RCC 7860 (cell line): ENCODE results near the gene RBMS3.
"Not testable (repeated sequence)": the region's sequence is repeated elsewhere in the genome, so short reads cannot be mapped to it uniquely, and the experiment has no call there.

ENCODE experiments used
- DNase-seq: peaks from one replicate; pipeline ENCODE4 v3.0.0-alpha.2; 2015; ENCODE audit warnings: low spot score
- FAIRE-seq: peaks from 2 replicates; lab custom pipeline; 2012; peaks lifted over from hg19 to GRCh38; lab: Jason Lieb, UNC

Gene RBMS3

GRCh38 chr3:29310865-29311264, 30.0 kb downstream of the RBMS3 start:
- FAIRE-seq, result no peak
- DNase-seq, result no peak

GRCh38 chr3:29311795-29312194, 30.9 kb downstream of the RBMS3 start:
- DNase-seq, result no peak
- no peak for FAIRE-seq

- DNase-seq (no peak), FAIRE-seq (no peak)
These were observed 31.5 kb downstream of the RBMS3 start for GRCh38 chr3:29312395-29312794.

DNA sequence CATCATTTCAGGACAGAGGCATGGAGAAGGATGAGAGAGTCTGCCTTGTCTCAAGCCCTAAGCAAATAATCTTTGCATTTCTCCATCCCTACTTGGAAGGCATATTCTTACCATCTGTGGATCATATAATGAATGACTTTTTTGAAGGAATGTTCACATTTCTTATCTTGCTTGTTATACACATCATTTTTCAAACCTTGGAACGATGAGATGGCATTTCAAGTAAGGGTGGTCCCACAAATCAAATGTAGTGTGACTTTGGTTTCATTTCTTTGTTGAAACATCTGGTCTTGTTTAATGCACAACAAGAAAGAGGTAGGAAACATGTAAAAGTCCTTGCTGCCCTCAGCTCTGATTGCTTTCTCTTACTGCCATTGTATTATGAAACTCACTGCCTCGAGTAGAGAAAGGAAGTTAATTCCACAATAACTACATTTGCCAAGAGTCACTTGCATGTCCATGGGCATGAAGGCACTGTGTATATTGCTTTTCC, 32.1 kb downstream of the RBMS3 start:
- FAIRE-seq (no peak), DNase-seq (no peak)

GRCh38 chr3:29313981-29314726, 33.3 kb downstream of the RBMS3 start:
- FAIRE-seq (no peak), DNase-seq (no peak)

- no peak for DNase-seq
- FAIRE-seq, result no peak
These were observed 33.8 kb downstream of the RBMS3 start for GRCh38 chr3:29314727-29315088.

GRCh38 chr3:29317659-29318173, 36.8 kb downstream of the RBMS3 start:
- DNase-seq (no peak), FAIRE-seq (peak; percentile 54)

- no peak for FAIRE-seq
- DNase-seq, result peak; percentile 32
These were observed 37.4 kb downstream of the RBMS3 start for GRCh38 chr3:29318251-29318650.

DNA sequence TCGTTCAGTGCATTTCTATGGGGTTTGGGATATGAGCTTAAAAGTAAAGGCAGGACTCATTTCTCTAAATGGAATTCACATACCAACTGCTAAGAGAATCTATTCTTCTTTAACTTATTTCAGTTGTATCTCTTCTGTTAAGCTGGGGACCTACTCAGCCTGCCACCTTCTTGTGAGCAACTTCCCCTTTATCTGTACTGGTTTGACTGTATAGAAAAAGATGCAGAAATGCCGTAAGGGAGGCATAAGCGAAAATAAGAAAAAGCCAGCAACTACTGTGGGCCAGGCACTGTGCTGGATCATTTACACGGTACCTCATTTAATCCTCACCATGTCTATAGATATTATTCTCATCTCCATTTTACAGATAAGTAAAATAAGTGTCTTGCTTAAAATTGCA, 38.4 kb downstream of the RBMS3 start:
- FAIRE-seq (no peak), DNase-seq (no peak)

- no peak for FAIRE-seq
These were observed 38.9 kb downstream of the RBMS3 start for GRCh38 chr3:29319798-29320197.

GRCh38 chr3:29322586-29322985, 41.7 kb downstream of the RBMS3 start:
- FAIRE-seq (no peak), DNase-seq (no peak)

More at GRCh38 chr3:29319798-29320197, 38.9 kb downstream of the RBMS3 start:
- no peak for DNase-seq

DNA sequence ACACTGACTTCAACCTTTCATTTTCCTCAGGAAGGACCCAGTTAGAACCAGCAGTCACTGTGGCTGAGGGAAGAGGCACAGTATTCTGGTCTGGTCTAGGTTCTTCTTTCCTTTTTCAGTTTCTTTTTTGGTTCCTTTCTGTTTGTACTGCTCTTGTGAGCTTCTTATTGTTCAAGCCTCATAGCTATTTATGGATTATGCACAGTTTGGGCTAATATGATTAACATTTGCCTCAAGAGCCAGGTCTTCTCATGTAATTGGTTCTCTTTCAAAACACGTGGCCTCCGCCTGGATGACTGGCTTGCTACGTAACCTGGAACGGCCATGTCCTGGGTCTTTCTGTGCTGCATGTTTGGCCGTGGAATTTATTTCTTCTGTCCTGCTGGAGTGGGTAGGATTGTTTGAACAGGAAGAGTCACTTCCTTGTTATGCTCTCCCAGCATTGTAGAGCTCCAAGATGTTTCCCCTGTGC, 43.3 kb downstream of the RBMS3 start:
- DNase-seq, result peak; percentile 85
- peak; percentile 66 for FAIRE-seq

GRCh38 chr3:29326540-29326939, 45.7 kb downstream of the RBMS3 start:
- not testable (repeated sequence) for DNase-seq, FAIRE-seq

DNA sequence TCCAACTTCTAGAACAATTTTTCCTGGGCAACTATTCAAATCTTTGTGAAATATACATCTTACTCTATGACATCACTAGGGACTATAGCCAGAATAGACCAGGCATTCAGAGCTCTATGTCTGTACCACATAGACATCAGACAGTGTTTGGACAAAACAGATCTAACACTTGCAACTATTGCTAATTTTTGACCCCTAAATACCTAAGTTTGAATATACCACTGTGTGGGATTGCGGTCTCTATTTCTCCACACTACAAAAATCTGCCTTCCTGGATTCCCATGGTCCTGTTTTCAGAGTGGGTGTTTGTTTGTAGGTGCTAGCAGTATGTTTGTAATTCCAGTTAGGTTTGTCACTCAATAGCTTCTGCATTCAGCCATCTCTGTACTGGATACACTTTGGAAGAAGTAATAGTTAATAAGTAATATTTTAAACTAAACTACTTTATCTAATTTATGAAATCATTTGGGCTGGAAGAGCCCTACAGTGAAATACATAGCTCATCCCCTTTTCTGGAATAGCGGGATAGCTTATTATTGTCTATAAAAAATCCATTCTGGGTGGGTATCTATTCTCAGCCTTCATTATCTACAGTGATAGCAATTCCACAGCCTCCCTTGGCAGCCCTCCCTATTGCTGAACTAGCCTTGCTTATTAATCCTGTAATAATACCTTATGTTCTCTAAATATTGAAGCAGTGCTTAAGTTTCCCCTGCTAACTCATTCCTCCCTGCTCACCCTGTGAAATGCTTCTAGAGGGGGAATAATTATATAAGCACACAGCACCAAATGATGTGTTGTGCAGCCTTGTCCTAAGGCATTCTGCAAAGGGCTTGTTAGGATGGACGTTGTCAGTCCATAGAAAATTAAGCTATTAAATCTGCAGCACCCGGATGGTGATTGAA, 49.4 kb downstream of the RBMS3 start:
- DNase-seq, result no peak
- peak; percentile 32 for FAIRE-seq

- no peak for FAIRE-seq
- DNase-seq, result no peak
These were observed 50.2 kb downstream of the RBMS3 start for GRCh38 chr3:29331035-29331434.

DNA sequence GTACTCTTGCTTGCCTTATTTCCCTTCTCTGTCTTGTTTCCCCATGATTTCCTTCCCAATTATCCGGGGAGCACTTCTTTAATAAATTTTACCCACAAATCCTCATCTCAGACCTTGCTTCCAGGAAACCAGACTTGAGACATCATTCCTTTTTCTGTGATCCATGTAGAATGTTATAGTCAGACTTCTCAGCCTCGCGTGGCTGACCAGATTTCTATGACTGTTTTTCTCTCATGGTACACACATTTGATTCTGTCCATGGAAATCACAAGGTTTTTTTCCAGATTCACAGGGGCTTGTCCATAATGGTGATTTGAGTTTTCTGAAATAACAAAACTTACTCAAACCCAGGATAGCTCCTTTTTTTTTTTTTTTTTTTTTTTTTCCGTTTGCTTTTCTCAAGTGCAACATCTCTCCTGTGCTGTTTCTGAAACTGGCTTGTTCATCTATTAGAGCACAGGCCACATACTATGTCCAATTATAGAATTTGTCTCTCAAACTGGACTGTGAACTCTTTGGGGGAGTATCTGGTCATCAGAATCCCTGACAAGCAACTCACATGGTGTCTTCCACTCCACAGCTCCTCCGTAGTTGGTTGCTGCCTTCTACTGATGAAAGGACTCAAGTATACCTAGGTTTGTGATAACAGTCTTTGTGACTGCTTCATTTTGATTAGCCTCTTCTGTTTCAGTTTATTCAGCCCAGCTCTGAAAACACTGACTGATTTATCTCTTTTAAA, 50.8 kb downstream of the RBMS3 start:
- DNase-seq (no peak), FAIRE-seq (peak; percentile 35)

DNA sequence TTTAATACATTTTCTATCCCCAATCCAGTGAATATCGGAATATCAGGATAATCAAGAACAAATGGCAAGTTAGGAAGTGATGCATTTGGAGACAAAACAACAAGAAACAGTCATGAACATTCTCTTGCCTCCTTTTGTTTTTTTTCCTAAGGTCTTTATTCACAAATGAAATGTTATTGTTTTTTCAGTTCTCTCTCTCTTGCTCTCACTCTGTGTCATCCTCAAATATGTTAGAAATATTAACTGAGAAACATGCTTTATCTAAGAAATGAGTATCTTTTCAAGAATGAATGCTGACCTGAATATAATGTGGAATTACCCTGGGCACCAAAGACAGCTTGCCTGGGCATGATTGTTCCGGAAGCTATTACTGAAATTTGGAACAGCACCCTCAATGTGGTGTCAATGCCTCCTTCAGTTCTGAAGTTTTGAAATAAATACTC, 51.3 kb downstream of the RBMS3 start:
- FAIRE-seq, result no peak
- DNase-seq, result no peak

DNA sequence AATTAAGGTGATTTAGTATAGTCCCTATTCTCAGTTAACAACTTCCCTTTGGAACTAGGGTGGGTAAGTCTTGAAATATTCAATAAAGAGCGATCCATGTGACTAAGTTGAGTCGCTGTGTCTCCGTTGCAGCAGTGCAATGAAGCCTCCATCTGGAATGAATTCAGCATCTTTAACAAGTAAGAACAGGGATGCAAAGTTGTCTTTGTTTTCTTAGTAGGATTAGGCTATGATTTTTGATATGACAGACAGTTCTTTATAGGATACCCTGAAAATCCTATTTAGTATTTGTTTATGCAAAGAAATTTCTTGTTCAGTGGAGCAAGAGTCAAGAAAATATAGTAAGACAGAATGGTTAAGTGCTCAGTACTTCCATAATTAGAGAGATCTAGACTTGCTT, 52.7 kb downstream of the RBMS3 start:
- DNase-seq (no peak), FAIRE-seq (peak; percentile 35)

DNA sequence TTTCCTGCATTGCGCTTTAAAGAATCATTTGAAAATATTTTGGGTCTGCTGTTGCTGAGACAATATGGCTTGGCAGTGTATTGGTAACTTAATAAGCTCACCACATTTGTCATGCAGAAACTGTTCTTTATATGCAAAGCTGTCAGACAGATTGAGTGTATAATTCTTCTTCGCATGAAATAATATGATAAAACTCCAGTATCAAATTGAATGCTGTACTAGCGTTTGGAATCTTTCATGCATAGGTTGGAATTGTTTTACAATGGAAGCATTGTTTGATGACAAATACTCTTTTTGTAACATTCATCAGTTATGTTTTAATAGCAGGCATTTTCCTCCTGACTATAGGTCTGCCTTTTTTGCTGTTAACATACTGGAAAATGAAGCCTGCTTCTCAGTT, 53.8 kb downstream of the RBMS3 start:
- FAIRE-seq (no peak), DNase-seq (no peak)

- FAIRE-seq (peak; percentile 94), DNase-seq (peak; percentile 94)
These were observed 54.6 kb downstream of the RBMS3 start for GRCh38 chr3:29335438-29335837.

GRCh38 chr3:29335943-29336342, 55.1 kb downstream of the RBMS3 start:
- FAIRE-seq (no peak), DNase-seq (no peak)
